HG02852 (cell line): Measurements from ENCODE around the gene CPE.
A peak's percentile ranks its signal among the peaks of the same experiment; 100 is the strongest.
"Not testable (repeated sequence)": the region's sequence is repeated elsewhere in the genome, so short reads cannot be mapped to it uniquely, and the experiment has no call there.

Source experiments
- ATAC-seq: cut with Tn5 transposase; IDR thresholded peaks from one replicate; pipeline ENCODE4 v1.9.1; 2021; ENCODE audit warnings: mild to moderate bottlenecking, moderate library complexity; ENCODE audit not compliant: unreplicated experiment

The CPE gene

DNA sequence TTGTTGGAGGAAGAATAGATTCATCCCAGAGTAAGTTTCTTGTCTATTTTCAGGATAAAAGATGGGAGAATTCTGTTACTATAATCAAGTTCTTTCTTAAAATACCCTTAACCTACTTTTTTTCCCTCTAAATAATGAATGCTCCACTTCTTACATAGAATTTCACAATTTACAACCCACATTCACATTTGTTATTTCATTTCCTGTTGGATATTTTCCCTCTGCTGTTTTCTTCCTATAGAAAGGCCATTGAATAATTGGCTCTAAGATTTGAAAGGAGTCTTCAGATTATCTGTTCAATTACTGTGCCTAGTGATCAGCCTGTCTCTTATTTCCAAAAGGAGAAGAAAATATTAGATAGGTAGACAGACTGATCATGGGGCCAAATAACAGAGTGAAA, 79.7 kb downstream of the CPE start:
- no peak for ATAC-seq

DNA sequence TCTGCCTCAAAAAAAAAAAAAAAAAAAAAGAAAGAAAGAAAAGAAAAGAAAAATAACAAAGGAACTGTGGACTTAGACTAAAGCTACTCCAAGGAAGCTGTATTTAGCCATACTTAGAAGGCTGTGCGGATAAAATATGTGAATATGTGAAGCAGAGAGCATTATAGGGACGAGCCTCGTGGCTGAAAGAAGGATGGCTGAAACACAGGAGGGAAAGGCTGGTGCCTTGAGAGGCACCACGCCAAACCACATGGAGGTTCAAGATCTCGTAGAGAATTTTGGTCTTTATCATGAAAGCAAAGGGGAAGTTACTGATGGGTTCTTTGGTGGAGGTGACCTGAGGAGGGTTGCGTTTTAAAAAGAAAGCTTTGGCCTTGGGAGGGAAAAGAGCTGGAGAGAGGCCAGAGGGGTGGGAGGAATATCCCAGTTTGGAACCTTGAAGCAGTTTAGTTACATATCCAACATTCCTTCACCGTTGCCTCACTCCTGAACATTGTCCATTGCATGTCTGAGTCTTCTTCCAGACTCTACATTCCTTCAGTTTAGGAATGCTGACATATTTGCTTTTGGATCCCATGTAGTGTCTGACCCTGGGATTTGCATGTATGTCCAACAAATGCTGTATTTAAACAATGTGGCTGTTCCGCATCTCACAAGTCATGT, 82.5 kb downstream of the CPE start:
- no peak for ATAC-seq

DNA sequence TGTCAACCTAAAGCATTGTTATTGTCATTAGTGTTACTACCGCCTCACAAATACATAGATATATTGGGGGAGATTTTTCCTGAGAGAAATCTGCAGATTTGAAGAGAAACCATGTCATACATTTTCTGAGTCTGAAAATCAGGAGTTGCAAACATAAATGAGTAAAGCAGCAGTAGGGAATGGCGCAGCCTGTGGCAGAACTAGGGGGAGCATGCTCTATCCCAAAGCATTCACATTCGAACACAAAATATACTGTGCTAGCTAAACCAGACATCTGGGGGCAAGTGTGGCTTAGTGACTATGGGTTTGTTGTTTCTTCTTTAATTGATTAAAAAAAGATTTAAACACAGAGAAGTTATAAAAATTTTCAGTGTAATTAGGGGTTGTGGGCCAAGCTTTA, 83.2 kb downstream of the CPE start:
- no peak for ATAC-seq

DNA sequence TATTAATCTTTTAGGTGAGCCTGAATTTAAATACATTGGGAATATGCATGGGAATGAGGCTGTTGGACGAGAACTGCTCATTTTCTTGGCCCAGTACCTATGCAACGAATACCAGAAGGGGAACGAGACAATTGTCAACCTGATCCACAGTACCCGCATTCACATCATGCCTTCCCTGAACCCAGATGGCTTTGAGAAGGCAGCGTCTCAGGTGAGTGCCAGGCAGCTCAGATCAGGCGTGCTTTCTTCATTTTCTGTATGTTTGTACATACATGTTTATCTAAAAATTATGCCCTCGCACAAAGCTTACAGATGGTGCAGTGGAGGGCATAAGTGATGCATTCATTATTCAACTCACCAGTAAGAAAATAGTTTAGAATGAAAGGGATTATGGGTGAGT, 85.6 kb downstream of the CPE start:
- no peak for ATAC-seq

DNA sequence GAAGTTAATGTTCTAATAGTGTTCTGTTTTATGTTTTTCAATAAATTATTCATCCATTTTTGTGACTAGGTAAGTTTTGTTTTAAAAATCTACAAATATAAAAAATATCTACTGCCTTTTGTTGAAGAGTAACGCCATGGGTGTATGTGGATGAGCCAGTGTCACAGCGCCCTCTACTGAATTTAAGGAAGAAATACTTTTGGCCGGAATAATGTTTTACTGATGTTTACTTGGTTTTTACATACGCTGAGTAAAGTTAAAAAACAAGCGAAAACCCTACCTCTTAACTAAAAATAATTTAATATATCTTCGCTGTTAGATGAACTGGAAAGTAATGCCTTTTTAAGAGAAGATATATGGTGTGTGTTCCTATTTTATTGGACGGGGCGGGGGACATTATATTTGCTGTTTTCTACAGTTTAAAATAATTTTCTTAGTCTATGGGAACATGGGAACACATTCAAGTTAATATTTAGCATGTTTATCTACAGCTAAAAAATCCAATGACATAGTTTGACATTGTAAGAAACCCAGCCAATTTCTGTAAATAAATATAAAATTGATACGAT, 86.1 kb downstream of the CPE start:
- ATAC-seq: peak; percentile 83

DNA sequence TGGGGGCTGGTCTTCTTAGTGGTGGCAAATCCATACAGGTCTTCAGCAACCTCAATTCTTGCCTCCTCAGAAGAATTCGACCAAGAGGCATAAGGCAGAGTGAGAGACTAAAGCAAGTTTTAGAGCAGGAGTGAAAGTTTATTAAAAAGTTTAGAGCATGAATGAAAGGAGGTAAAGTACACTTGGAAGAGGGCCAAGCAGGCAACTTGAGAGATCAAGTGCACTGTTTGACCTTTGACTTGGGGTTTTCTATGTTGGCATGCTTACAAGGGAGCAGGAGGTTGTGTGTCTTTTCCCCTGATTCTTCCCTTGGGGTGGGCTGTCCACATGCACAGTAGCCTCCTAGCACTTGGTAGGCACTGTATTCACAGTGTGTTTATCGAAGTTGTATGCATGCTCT, 91.2 kb downstream of the CPE start:
- ATAC-seq: no peak

DNA sequence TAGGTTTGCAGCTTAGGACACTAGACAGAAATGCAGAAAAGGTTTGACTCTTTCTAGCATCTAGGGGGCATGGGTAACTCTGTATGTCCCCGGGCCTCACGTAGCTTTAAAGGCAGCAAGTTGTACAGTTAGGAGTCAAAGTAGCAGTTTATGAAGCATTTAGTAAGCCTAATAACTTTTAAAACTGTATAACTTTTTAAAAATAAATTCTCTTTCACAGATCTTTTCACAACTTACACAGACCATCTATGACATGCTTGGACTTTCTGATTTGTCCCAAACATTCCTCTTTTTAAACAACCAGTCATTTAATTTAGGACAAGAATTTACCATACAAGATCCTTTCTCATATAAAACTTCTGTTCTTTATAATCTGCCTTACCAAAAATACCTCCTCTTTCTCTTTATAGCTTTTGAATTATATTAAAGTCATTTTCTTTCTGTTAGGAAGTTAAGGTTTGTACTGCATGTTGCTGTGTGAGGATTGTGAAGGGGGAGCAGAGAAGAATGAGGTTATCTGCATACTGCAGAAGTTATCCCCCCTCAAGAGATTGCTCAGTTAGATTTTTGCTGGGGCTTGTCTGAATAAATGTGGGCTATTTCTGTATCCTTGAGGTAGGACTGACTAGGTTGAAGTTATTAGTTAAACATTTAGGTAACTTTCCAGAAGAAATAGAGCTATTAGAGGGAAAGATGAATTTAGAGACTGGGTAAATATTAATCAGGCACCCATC, 94.3 kb downstream of the CPE start:
- no peak for ATAC-seq

DNA sequence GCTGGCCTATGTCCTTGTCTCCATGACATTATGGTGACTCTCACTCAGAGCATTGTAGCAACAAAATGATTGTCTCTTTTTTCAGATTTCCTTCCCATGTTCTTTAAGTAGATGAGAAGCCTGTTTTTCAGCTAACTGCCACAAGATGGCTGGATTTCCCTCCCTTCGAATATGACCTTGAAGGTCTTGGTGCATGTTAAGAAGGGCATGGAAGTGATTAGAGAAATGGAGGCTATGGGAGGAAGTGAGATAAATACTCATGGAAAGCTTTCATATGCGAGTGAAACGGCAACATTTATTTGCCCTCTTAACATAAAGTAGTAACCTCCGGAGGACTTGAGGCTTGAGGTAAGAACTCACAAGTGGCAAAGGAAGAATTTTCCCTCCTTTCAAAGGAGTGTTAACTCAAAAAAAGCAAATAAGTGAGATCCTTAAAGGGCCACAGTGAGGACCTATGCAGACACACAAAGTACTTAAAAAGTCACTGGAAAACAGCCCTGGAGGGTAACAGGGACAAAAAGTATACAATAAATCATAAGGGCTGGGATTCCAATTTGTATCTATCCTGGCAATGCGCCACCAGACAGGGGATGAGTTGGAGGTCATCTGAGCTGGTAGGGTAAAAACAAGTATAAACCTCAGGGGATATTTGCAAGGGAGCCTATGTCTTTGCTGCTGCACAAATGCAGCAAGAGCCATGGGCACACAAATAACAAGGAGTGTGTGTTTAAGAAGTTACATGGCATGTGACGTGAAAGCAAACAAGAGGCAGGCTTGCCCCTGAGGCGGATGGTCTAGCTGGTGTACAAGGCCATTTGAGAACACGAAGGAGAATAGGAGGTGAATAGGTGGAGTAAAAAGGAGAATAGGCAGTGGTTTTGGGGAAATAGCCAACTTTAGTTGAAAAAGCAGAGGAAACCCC, 96.2 kb downstream of the CPE start:
- ATAC-seq: no peak

DNA sequence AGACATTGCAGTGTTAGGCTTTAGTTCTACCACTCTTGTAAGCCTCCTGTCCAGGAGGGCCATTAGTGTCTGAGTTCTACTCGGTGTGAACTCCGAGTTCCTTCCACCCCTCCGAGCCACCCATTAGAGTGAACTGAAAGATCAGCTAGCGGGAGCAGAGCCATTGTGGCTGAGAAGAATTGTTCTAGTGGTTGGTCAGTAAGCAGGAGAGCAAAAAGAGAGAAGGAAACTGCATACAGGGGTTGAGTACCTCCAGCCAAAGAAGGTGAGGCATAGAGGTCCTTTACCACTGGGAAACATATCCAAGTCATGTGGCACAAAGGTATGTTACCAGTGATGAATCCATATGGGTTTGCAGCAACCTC, 96.9 kb downstream of the CPE start:
- ATAC-seq: no peak

DNA sequence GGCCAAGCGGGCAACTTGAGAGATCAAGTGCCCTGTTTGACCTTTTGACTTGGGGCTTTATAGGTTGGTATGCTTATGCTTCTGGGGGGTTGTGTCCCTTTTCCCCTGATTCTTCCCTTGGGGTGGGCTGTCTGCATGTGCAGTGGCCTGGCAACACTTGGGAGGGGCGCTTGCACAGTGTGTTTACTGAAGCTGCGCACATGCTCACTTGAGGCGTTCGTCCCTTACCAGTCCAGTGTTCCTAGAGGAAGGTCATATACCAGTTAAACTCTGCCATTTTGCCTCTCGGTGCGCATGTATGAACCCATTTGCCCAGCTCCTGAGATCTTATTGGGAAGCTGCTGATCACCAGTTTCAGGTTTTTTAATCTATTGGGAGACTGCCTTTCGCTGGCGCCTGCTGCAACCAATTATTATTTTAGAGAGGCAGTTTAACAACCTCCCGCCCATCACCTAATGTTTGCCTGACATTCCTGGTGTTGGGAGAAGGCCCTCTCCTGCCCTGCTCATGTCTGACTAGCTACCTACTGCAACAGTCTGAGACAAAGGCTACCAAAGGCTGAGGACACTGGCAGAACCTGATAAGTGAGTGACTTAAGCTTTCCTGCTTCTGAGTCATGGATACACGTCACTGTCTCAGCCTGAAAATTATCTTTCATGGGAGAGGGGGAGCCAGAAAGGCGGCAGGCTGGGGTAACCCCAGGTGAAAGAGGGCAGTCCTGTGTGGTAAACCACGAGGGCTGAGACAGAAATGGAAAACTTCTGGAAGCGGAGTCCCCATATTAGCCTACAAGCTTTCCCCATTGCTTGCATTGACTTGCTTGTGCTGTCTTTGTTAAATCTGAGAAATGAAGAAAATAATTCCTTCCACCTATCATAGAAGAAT, 97.6 kb downstream of the CPE start:
- no peak for ATAC-seq

DNA sequence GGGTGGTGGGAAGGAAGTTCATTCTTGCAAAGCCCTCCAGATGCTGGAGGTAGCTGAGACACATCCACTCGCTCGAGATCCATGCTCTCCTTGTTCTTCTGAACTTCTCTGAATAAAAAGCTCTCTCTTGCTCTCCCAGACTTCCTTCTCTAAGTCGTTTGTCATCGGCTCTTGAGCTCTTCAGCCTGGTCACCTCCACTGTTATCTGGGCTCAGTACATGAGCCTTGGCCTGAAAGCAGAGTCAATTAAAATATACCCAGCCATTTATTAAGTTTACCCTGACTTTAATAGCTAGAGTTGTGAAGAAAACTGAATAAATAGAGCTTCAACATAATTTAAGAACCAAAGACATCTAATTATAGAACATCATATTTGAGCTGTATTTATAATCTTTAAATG, 99.0 kb downstream of the CPE start:
- no peak for ATAC-seq

DNA sequence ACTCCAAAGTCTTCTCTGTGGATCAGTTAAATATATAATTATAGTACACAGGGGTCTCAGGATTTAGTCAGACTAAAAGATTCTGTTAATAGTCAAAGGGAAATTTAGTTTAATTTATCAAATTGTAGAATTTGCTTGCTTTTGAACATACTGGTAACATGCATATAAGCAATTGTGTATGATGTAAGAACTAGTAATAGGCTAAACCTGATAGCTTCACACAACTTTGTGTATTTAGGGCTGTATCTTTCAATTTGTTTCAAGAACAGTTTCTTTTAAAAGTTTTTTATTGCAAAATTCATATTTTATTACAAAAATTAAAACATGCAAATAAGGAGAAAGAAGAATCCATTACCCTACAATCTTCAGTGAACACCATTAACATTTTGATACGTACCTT, 99.5 kb downstream of the CPE start:
- no peak for ATAC-seq

DNA sequence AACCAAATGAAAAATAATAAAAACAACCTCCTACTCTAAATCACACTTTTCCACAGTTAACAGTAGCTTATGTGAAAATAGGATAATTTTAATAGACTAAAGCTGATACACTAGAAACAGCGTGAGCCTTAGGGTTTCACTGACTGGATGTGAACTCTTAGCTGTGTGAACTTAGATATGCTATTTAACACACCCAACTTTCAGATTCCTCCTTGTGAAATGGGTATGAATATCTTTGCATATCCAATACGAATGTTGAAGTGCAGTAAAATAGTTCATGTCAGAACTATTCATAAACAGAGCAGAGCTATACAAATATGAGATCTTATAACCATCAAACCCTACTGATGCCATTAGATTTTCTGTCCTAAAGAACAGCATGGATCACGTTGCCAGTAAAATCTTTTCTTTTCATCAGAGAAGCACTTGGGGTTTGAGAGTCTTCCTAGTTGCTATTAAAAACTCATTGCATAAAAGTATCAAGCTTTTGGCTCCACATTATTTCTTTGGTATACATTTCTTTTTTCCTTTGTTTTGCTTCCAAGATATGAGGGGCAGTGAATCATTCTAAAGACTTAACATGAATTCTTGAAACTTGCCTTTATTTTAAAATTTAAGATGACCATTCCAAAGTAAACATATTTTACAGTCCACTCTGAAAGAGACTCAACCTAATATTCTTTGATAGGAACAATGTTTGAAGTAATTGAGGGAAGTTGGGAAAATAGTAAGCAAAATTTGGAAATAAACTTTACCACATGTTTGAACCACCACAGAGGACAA, 102.4 kb downstream of the CPE start:
- no peak for ATAC-seq

DNA sequence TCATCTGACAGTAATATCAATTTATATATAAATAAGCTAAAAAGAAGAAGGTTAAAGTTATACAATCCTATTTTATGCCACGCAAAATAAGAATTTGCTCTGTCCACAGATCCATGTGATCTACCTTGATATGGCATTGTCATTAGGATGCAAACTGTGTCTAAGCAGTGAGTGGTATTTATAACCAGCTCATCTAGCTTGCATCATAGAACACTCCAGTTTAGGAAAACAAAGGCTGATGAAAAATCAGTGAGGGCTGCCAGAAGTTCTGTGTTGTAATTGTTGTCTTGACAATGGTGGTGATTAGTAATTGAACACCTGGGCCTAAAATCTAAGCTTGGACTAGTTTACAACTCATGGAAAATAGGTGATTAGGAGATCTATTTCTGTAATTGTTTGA, 111.0 kb downstream of the CPE start:
- ATAC-seq: no peak

DNA sequence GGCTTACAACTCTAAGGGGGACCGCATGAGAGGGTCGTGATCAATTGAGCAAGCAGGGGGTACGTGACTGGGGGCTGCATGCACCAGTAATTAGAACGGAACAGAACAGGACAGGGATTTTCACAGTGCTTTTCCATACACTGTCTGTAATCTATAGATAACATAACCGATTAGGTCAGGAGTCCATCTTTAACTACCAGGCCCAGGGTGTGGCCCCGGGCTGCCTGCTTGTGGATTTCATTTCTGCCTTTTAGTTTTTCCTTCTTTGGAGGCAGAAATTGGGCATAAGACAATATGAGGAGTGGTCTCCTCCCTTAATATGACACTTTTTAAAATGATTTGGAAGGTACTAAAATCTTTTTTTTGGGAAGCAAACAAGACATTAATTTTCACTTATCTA, 113.8 kb downstream of the CPE start:
- not testable (repeated sequence) for ATAC-seq

DNA sequence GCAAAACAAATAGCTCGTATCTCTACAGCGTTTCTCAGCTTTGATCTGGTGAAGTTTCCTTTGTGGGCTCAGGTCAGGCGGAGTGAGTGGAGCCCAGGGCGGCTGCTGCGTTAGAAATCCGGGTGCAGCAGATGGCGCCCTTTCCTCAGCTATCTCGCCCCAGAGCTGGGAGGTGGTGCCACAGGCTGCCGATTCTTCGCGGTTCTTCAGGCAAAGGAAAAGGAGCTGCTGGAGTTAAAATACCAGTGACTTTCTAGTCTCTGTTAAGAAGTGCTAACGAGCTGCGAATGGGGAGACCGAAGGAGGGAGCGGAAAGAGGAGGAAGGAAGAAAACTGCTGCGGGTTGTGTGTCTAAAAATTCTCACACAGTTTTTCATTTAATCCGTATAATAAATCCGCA, 114.6 kb downstream of the CPE start:
- peak; percentile 96 for ATAC-seq

DNA sequence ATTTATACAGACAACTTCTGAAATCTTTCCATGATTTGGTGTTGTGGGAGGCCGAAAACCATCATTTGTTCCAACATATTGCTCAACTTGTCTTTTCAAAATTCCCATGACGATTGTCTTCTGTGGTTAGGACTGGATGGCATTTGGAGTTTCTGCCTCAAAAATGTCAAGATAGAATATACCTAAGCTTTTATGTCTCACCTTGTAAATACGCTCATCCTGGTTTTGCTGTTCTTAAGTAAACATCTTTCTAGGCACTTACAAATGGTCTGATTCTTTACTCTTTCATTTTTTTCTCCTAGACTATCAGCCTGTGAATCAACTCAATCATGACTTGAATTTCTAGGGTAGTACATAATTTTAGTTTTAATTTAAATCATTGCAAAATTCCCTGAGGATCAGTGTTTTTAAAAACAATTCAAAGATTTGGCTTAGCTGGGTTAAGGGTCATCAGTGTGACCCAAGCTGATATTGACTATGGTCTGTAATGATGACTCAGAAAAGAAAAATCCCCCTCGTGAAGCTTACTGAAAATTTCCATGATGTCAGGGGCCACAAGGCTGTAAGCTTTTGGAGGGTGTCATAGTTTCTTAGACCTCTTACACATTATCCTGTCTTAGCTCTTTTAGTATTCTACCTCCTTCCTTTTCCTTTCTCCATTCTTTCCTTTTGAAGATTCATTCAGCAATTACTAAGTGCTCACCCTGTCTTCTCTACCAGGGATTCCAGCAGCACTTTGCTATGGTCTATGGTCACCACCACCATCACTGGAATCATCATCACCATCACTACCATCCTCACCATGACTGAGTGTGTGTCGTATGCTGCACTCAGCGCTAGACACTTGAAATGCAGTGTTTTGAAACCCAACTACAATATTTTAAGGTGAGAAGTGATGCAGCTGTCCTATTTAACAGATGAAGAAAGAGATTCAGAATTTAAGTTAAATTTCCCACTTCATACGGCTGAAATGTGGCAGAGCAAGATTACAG, 124.4 kb downstream of the CPE start:
- no peak for ATAC-seq

DNA sequence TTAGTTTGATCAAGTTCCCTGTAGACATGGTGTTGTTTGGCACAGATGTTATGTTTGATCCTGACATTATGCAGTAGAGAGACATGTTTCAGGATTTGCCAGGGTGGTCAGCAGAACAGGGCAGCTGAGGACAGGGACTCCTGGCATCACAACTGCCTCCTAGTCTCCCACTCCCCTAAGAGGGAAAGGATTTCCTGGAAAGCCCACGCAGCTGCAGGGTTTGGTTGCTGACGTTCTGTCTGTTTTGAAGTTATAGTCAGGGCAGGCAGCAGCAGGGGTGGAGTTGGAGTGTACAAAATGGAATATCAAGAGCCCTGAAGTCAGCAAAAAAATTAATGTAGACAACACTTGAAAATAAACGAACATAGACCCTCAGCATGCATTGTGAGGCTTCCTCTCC, 125.4 kb downstream of the CPE start:
- ATAC-seq: no peak
